NCI-H345 treated with DMSO at 0.1 percent for 48 hours (cell line): Measurements from ENCODE around the gene ALG12.
A peak's percentile ranks its signal among the peaks of the same experiment; 100 is the strongest.

ENCODE experiments used
- DNase-seq: peaks from one replicate; lab custom pipeline; 2025; ENCODE audit not compliant: unreplicated experiment; lab: John Stamatoyannopoulos, UW

Gene ALG12

GRCh38 chr22:49917974-49918910, at the start of gene ALG12, which contains the start of gene CRELD2:
ALG12 (minus strand) TSS chr22:49918438; CDS start chr22:49913765, 4,673 bp downstream.
CRELD2 (plus strand) TSS chr22:49918634; CDS start chr22:49918770, 136 bp downstream.
- DNase-seq = peak; percentile 78

GRCh38 chr22:49967706-49968208, 49.5 kb upstream of the ALG12 start:
- DNase-seq = no peak

GRCh38 chr22:49966774-49967705, 48.8 kb upstream of the ALG12 start:
- DNase-seq = no peak

GRCh38 chr22:49966041-49966773, 48.0 kb upstream of the ALG12 start:
- no peak for DNase-seq

- DNase-seq = no peak
Observed at GRCh38 chr22:49965091-49966040, 47.1 kb upstream of the ALG12 start.

- no peak for DNase-seq
Observed at GRCh38 chr22:49964136-49965090, 46.2 kb upstream of the ALG12 start.

- no peak for DNase-seq
Observed at GRCh38 chr22:49963647-49964026, 45.4 kb upstream of the ALG12 start.

- DNase-seq = no peak
Observed at GRCh38 chr22:49962751-49963646, 44.8 kb upstream of the ALG12 start.

- peak; percentile 14 for DNase-seq
Observed at GRCh38 chr22:49962012-49962750, 43.9 kb upstream of the ALG12 start.

- no peak for DNase-seq
Observed at GRCh38 chr22:49961601-49962011, 43.4 kb upstream of the ALG12 start.

- DNase-seq = no peak
Observed at GRCh38 chr22:49961005-49961600, 42.9 kb upstream of the ALG12 start.

GRCh38 chr22:49960159-49961004, 42.1 kb upstream of the ALG12 start, which contains the start of gene PIM3:
PIM3 (plus strand) TSS chr22:49960772; CDS start chr22:49960948, 176 bp downstream.
- DNase-seq = peak; percentile 80

GRCh38 chr22:49959782-49960158, 41.5 kb upstream of the ALG12 start:
- DNase-seq = no peak

- no peak for DNase-seq
Observed at GRCh38 chr22:49958931-49959781, 40.9 kb upstream of the ALG12 start.
